Endometrium (tissue), 2 donors: Measurements from ENCODE around the gene TSHR.
"Not testable (repeated sequence)": the region's sequence is repeated elsewhere in the genome, so short reads cannot be mapped to it uniquely, and the experiment has no call there.

Experiments used
- FAIRE-seq: peaks from 2 replicates; lab custom pipeline; 2012; peaks lifted over from hg19 to GRCh38; lab: Jason Lieb, UNC
- donor health status: control.
- donor health status: control.

TSHR gene

GRCh38 chr14:80955416-80955941 lies at the start of gene TSHR:
TSS of gene TSHR (plus strand) at chr14:80955621. CDS start at chr14:80955681, 60 bp downstream.
- no peak for FAIRE-seq

- no peak for FAIRE-seq
Measured at GRCh38 chr14:80906336-80906735, 49.1 kb upstream of the TSHR start.

- FAIRE-seq = no peak
Measured at GRCh38 chr14:80906946-80907345, 48.5 kb upstream of the TSHR start.

GRCh38 chr14:80912013-80912412 lies 43.4 kb upstream of the TSHR start:
- FAIRE-seq = not testable (repeated sequence)

GRCh38 chr14:80919622-80920021 lies 35.8 kb upstream of the TSHR start:
- FAIRE-seq = no peak

- FAIRE-seq = no peak
Measured at GRCh38 chr14:80923368-80923767, 32.1 kb upstream of the TSHR start.

GRCh38 chr14:80924365-80925103 lies 30.9 kb upstream of the TSHR start:
- FAIRE-seq = no peak

- no peak for FAIRE-seq
Measured at GRCh38 chr14:80926397-80927082, 28.9 kb upstream of the TSHR start.

GRCh38 chr14:80927083-80927989 lies 28.1 kb upstream of the TSHR start:
- no peak for FAIRE-seq

- no peak for FAIRE-seq
Measured at GRCh38 chr14:80930095-80930494, 25.3 kb upstream of the TSHR start.

- no peak for FAIRE-seq
Measured at GRCh38 chr14:80930836-80931389, 24.5 kb upstream of the TSHR start.

- FAIRE-seq = no peak
Measured at GRCh38 chr14:80933282-80933681, 22.1 kb upstream of the TSHR start.

GRCh38 chr14:80933686-80934085 lies 21.7 kb upstream of the TSHR start:
- FAIRE-seq = no peak

- no peak for FAIRE-seq
Measured at GRCh38 chr14:80940146-80940545, 15.3 kb upstream of the TSHR start.

GRCh38 chr14:80941241-80942185 lies 13.9 kb upstream of the TSHR start, which contains the start of gene CEP128:
TSS of gene CEP128 (minus strand) at chr14:80941738.
- FAIRE-seq = peak; percentile 99

GRCh38 chr14:80942191-80942600 lies 13.2 kb upstream of the TSHR start:
- FAIRE-seq = no peak

- FAIRE-seq = no peak
Measured at GRCh38 chr14:80944861-80945617, 10.4 kb upstream of the TSHR start.

- no peak for FAIRE-seq
Measured at GRCh38 chr14:80946187-80946586, 9.2 kb upstream of the TSHR start.

- FAIRE-seq = no peak
Measured at GRCh38 chr14:80946797-80947196, 8.6 kb upstream of the TSHR start.

GRCh38 chr14:80948291-80948690 lies 7.1 kb upstream of the TSHR start:
- no peak for FAIRE-seq
